Effector memory CD8-positive, alpha-beta T cell (primary cell): ENCODE data around the gene STOML1.

ENCODE experiments used
- ATAC-seq: fragments of 150-1000 bp; cut with Tn5 transposase; replicated peaks from 2 replicates; pipeline ENCODE4 v1.10.0; 2021; ENCODE audit warnings: mild to moderate bottlenecking, moderate library complexity
- DNase-seq, 3 experiments: peaks; one replicate each; pipeline ENCODE4 v3.0.0; 2021
- H3K27ac Mint-ChIP-seq, 2 donors: one replicate each; pipeline ENCODE4 v1.8.0; 2022; ENCODE audit warnings: mild to moderate bottlenecking in 2 of 2, mixed read lengths in 2 of 2, moderate library complexity in 2 of 2
- H3K27me3 Mint-ChIP-seq, 2 donors: one replicate each; pipeline ENCODE4 v1.8.0; 2022; ENCODE audit warnings: mixed read lengths in 2 of 2
- H3K36me3 Mint-ChIP-seq: one replicate; pipeline ENCODE4 v1.8.0; 2022; ENCODE audit warnings: mild to moderate bottlenecking, moderate library complexity, mixed read lengths; ENCODE audit not compliant: insufficient read depth
- H3K4me1 Mint-ChIP-seq, 2 donors: one replicate each; pipeline ENCODE4 v1.8.0; 2022; ENCODE audit warnings: low read depth in 2 of 2, mixed read lengths in 2 of 2
- H3K4me3 Mint-ChIP-seq, 2 donors: one replicate each; pipeline ENCODE4 v1.8.0; 2022; ENCODE audit warnings: mild to moderate bottlenecking in 2 of 2, mixed read lengths in 2 of 2, moderate library complexity in 2 of 2
- H3K9me3 Mint-ChIP-seq, 2 donors: one replicate each; pipeline ENCODE4 v1.8.0; 2022; ENCODE audit warnings: mixed read lengths in 2 of 2

The STOML1 gene

DNA sequence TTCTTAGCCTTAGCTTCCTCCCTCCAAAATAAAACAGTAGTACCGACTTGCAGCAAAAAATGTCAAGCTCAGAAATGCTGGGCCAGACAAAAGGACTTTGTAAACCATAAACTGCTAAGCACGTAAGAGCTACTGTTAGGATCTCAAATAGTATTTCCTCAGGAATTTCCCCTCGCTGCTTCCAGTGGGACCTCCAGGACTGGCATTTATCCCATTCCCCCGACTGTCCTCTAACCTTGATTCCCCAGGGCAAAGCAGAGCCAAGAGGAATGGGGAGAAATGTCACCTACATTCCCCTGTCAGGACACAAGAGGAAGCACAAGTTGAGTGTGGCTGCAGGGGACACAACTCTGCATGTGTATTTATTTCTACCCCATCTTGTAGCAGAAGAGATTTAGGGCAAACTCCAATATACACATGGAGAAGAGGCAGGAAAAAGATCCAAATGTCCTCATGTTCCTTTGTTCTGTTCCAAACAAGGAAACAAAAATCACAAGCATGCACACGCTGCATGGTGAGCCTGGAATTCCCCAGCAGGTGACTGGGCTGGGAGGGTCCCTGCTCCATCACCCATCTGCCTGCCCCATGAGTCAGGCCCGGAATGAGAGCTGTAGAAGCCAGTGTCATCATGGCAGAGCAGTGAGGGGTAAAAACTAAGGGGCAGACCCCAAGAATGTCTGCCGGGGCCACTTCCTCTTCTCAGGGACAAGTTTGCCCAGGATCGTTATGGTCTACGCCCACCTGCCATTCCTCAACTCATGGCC lies 4.2 kb downstream of the STOML1 start:
- H3K9me3 Mint-ChIP-seq, result no peaks in the 10 kb centered on the region
- H3K4me3 Mint-ChIP-seq, result no peak overlapping the region
- ATAC-seq (no peak), DNase-seq (no peak)
- H3K27ac Mint-ChIP-seq, result peak overlapping the region in 1 of 2 donors; percentile 10
- peaks cover 6 to 7% of the 10 kb centered on the region in 2 donors for H3K4me1 Mint-ChIP-seq
- no peaks in the 10 kb centered on the region for H3K27me3 Mint-ChIP-seq
- H3K36me3 Mint-ChIP-seq, result peaks cover 12% of the 10 kb centered on the region

DNA sequence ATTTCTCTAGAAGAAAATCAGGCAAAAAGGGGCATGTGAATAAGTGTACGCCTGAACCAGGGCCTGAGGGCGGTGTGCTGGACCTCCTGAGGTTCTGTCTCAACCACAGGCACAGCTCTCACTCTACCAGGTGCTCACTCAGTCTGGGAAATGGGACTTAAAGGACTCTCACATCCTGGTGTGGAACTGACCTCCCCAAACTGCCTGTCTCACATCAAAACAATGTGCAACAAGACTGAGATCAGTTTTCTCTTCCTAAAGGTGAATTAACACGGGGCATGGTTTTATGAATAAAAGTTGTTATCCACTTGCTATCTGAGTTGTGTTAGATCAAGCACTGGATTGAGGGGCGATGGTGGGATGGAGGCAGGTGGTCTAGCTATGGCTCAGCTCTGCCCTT lies 4.8 kb downstream of the STOML1 start:
- peaks cover under 1 to 2% of the 10 kb centered on the region in 2 donors for H3K4me1 Mint-ChIP-seq
- no peaks in the 10 kb centered on the region for H3K27me3 Mint-ChIP-seq
- no peak overlapping the region for H3K27ac Mint-ChIP-seq
- H3K9me3 Mint-ChIP-seq, result no peaks in the 10 kb centered on the region
- H3K36me3 Mint-ChIP-seq, result peaks cover 12% of the 10 kb centered on the region
- no peak for ATAC-seq
- no peak overlapping the region for H3K4me3 Mint-ChIP-seq
- no peak for DNase-seq

DNA sequence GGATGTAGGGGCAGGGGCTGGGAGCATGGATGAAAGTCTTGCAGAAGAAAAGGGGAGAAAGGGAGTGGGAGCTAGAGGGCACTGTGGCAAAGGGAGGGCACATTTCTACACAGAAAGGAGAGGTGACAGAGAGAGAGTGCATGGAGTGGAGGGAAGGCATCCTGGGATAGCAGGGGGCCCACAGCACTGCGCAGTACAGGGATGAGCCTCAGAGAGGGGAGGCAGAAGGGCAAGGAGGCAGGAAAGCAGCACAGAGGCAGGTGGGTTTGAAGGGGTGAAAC lies 5.4 kb downstream of the STOML1 start:
- Mint-ChIP-seq H3K4me1 (peaks cover 4% of the 10 kb centered on the region in 2 donors), H3K9me3 (no peaks in the 10 kb centered on the region), H3K27ac (no peak overlapping the region), H3K27me3 (no peaks in the 10 kb centered on the region), H3K36me3 (peaks cover 12% of the 10 kb centered on the region), H3K4me3 (no peak overlapping the region)
- DNase-seq (no peak), ATAC-seq (no peak)

DNA sequence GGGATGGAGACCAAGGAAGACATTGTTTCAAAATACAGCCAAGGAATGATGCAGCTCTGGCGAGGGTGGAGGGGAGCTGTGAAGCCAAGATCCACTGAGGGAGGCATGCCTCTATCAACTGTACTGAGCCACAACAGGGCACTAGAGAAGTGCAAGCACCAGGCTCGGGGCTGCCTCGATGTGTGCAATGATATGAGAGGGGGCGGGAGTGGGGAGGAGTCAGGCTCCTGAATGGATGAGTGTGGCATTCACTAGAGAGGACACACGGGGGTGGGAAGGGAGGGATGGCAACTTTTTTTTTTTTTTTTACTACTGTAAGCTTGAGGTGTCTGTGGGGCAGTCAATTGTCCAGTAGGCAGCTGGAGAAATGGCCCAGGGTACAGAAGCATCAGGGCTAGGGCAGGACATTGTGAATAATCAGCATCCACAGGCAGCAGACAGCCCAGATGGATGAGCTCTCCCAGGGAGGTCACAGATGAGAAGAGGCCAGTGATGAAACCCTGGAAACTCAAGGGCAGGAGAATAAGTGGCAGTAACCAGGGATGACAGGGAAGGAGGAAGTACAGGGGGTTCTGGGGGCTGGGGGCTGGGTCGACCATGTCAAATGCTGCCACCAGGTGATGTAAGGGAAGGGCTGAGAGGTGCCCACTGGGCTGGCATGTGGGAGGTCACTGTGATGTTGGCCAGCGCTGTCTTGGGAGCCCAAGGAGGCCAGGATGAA lies 5.9 kb downstream of the STOML1 start:
- peaks cover 12% of the 10 kb centered on the region for H3K36me3 Mint-ChIP-seq
- H3K4me1 Mint-ChIP-seq, result peaks cover 2 to 4% of the 10 kb centered on the region in 2 donors
- no peak overlapping the region for H3K27ac Mint-ChIP-seq
- ATAC-seq, result no peak
- no peak overlapping the region for H3K4me3 Mint-ChIP-seq
- no peaks in the 10 kb centered on the region for H3K27me3 Mint-ChIP-seq
- DNase-seq, result no peak
- H3K9me3 Mint-ChIP-seq, result no peaks in the 10 kb centered on the region

GRCh38 chr15:73985101-73985873 lies 6.8 kb downstream of the STOML1 start:
- no peak for ATAC-seq
- no peak for DNase-seq
- H3K4me1 Mint-ChIP-seq, result peaks cover 1 to 4% of the 10 kb centered on the region in 2 donors
- no peaks in the 10 kb centered on the region for H3K27me3 Mint-ChIP-seq
- H3K4me3 Mint-ChIP-seq, result no peak overlapping the region
- no peaks in the 10 kb centered on the region for H3K9me3 Mint-ChIP-seq
- H3K27ac Mint-ChIP-seq, result no peak overlapping the region
- H3K36me3 Mint-ChIP-seq, result peaks cover 12% of the 10 kb centered on the region

DNA sequence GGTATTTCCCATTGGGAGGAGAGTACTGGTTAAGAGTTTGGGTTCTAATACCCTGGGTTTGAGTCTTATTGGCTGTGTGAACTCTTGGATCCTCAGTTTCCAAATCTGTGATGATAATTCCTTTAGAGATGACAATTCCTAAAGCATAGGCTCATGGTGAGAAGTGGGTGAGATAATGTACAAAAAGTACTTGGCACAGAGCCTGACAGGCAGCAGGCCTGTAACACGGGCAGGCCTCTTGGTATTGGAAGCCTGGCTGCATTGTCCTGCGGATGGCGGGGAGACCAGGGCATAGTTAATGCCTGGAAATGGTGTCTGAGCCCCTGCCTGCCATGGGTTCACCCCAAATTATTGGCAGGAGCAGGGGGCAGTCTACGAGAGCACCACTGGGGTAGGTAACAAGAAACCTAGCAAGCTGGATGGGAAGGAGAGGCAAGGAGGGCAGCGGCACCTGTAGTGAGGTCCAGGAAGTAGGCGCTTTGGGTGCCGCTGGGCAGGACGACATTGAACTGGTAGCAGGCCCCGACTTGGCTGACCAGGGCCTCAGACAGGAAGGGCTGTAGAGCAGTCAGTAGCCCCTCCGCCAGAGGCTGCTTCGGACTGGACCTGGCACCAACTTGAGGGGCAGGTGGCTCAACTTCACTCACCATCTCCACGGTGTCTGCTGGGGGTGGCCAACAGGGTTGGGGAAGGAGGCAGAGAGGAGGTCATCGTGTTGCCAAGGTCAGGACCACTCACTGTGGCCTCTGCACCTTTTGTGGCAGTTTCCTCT lies 7.7 kb downstream of the STOML1 start:
- Mint-ChIP-seq H3K4me1 (peaks cover 1 to 4% of the 10 kb centered on the region in 2 donors), H3K36me3 (peaks cover 12% of the 10 kb centered on the region), H3K27me3 (no peaks in the 10 kb centered on the region), H3K9me3 (no peaks in the 10 kb centered on the region), H3K4me3 (no peak overlapping the region), H3K27ac (peak overlapping the region in 1 of 2 donors; percentile 51)
- DNase-seq (no peak), ATAC-seq (no peak)

DNA sequence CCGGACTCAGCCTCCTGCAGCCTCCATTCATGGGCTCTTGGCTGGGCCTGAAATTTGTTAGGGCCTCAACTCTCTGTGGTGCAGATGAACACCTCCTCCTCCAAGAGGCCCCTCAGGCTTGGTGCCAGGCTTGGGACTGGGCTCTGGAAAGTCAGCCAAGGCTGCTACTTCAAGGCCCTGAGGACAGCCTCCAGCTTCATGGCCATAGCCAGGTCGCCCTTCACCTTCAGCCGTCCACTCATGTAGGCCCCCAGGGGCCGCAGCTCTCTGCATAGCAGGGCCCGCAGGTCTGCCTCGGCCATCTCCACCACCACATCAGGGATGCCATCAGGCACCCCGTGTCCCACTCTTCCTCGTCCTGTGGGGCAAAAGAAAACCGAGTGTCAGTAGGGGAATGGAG lies 8.3 kb downstream of the STOML1 start:
- Mint-ChIP-seq H3K27me3 (peaks cover 3 to 4% of the 10 kb centered on the region in 2 donors), H3K27ac (peak overlapping the region in 1 of 2 donors; percentile 51), H3K9me3 (no peaks in the 10 kb centered on the region), H3K4me3 (no peak overlapping the region), H3K4me1 (peaks cover 1 to 4% of the 10 kb centered on the region in 2 donors), H3K36me3 (peaks cover 12% of the 10 kb centered on the region)
- DNase-seq (no peak), ATAC-seq (no peak)

GRCh38 chr15:73983211-73983727 lies 8.8 kb downstream of the STOML1 start:
- no peak for DNase-seq
- H3K9me3 Mint-ChIP-seq, result no peaks in the 10 kb centered on the region
- H3K4me1 Mint-ChIP-seq, result peaks cover 1 to 4% of the 10 kb centered on the region in 2 donors
- H3K27ac Mint-ChIP-seq, result no peak overlapping the region
- peaks cover 12% of the 10 kb centered on the region for H3K36me3 Mint-ChIP-seq
- ATAC-seq, result no peak
- no peak overlapping the region for H3K4me3 Mint-ChIP-seq
- peaks cover 6% of the 10 kb centered on the region in 2 donors for H3K27me3 Mint-ChIP-seq

DNA sequence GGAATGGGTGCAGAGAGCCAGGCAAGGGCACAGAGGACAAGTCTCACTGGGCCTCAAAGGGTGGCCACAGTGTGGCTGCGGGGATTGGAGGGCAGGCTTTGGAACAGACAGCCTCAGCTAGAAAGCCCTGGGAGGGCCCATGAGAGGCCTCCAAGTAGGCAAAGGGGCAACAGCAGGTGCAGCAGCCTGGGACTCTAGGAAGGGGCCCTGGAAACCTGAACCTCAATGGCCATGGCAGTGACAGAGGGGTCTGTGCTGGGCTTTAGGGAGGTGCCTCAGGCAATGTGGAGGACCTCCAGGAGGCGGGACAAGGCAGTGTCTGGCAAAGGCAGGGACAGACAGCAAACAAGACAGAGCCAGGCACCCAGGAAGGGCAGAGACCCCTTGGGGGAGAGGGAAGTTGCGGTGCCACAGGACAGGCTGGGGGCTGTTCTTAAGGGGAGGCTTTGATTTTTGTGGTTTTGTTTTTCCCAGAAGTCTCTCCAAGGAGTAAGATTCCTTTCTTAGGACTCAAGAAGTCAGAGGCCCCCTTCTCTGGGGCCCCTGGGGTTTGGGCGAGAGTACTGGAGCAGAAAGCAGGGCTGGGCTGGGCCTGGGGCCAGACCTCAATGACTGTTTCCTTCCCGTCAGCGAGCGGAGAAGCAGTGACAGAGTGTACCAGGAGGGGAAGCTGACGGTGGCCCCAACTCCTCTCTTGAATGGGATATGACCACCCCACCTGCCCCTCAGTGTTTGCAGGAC lies 9.7 kb downstream of the STOML1 start:
- DNase-seq, result no peak

GRCh38 chr15:73981761-73982221 lies 10.3 kb downstream of the STOML1 start:
- Mint-ChIP-seq H3K36me3 (peaks cover 12% of the 10 kb centered on the region), H3K27ac (peak overlapping the region in 1 of 2 donors; percentile 16), H3K27me3 (peaks cover 11 to 15% of the 10 kb centered on the region in 2 donors), H3K9me3 (no peaks in the 10 kb centered on the region), H3K4me3 (no peak overlapping the region), H3K4me1 (peaks cover 1 to 4% of the 10 kb centered on the region in 2 donors)
- ATAC-seq, result no peak
- DNase-seq, result no peak

More for the DNA sequence above, 9.7 kb downstream of the STOML1 start:
- Mint-ChIP-seq H3K36me3 (peaks cover 12% of the 10 kb centered on the region), H3K9me3 (no peaks in the 10 kb centered on the region), H3K27me3 (peaks cover 11 to 13% of the 10 kb centered on the region in 2 donors), H3K4me1 (peaks cover 1 to 4% of the 10 kb centered on the region in 2 donors), H3K4me3 (no peak overlapping the region), H3K27ac (peak overlapping the region in 1 of 2 donors; percentile 16)
- peak; percentile 32 for ATAC-seq

DNA sequence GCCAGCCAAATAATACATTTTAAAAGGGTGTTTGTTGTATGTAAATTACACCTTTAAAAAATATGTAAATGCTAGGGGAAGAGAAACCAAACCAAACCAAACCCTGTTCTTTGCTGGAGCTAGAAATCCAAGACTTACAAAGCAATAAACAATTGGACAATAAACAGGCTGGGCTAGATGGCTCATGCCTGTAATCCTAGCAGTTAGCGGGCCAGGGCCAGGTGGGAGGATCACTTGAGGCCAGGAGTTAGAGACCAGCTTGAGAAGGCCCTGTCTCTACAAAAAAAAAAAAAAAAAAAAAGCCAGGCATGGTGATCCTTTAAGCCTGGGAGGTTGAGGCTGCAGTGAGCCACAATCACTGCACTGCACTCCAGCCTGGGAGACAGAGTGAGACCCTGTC lies 12.5 kb downstream of the STOML1 start:
- Mint-ChIP-seq H3K4me1 (peaks cover 1 to 4% of the 10 kb centered on the region in 2 donors), H3K27me3 (peaks cover 31 to 37% of the 10 kb centered on the region in 2 donors), H3K4me3 (no peak overlapping the region), H3K27ac (no peak overlapping the region), H3K36me3 (peaks cover 5% of the 10 kb centered on the region), H3K9me3 (no peaks in the 10 kb centered on the region)
- ATAC-seq, result no peak
- DNase-seq, result no peak

DNA sequence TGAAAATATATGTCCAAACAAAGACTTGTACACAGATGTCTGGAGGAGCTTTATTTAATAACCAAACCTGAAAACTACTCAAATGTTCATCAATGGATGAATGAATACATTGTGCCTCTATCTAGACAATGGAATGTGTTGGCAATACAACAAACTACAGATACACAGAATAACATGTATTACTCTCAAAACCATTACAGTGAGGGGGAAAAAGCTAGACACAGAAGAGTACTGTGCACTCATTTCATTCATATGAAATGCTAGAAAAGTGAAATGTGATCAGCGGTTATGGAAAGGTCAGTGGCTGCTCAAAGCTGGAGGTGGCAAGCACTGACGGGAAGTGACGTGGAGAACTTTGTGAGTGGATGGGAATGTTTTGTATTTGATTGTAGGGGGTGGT lies 13.2 kb downstream of the STOML1 start:
- H3K9me3 Mint-ChIP-seq, result no peaks in the 10 kb centered on the region
- ATAC-seq, result no peak
- no peak overlapping the region for H3K27ac Mint-ChIP-seq
- H3K27me3 Mint-ChIP-seq, result peaks cover 35 to 42% of the 10 kb centered on the region in 2 donors
- no peak for DNase-seq
- H3K4me3 Mint-ChIP-seq, result no peak overlapping the region
- H3K4me1 Mint-ChIP-seq, result peaks cover 1 to 4% of the 10 kb centered on the region in 2 donors
- peaks cover 4% of the 10 kb centered on the region for H3K36me3 Mint-ChIP-seq
